Mesenchymal stem cell (in vitro differentiated cells and primary cell): ENCODE data around the gene ABCA1.
"Not testable (repeated sequence)": the region's sequence is repeated elsewhere in the genome, so short reads cannot be mapped to it uniquely, and the experiment has no call there.

Source experiments
- DNase-seq: peaks from one replicate; pipeline ENCODE4 v3.0.0-alpha.2; 2013
- H2AFZ ChIP-seq: one replicate; pipeline ENCODE4 v1.6.1; 2013; ENCODE audit warnings: low read depth, mild to moderate bottlenecking, control low read depth, inconsistent platforms, low read length, moderate library complexity
- H2AK5ac ChIP-seq: 2 replicates; pipeline ENCODE4 v1.6.1; 2013; ENCODE audit warnings: low read length, moderate library complexity, mild to moderate bottlenecking, inconsistent platforms; ENCODE audit not compliant: severe bottlenecking
- H2BK120ac ChIP-seq: one replicate; pipeline ENCODE4 v1.6.1; 2013; ENCODE audit warnings: low read depth, mild to moderate bottlenecking, inconsistent platforms, low read length, moderate library complexity
- H2BK12ac ChIP-seq, 2 experiments: one replicate each; pipeline ENCODE4 v1.6.1; 2013; ENCODE audit warnings: inconsistent platforms in 2 of 2, low read length in 2 of 2, mild to moderate bottlenecking in 2 of 2, moderate library complexity in 2 of 2, control low read depth in 1 of 2
- H2BK15ac ChIP-seq: one replicate; pipeline ENCODE4 v1.6.1; 2013; ENCODE audit warnings: mild to moderate bottlenecking, low read depth, inconsistent platforms; ENCODE audit not compliant: poor library complexity, severe bottlenecking
- H2BK5ac ChIP-seq: 2 replicates; pipeline ENCODE4 v1.6.1; 2013; ENCODE audit warnings: low read depth, mild to moderate bottlenecking, low read length, control low read depth, inconsistent platforms; ENCODE audit not compliant: poor library complexity, severe bottlenecking
- H3K14ac ChIP-seq, 2 experiments: one replicate each; pipeline ENCODE4 v1.6.1; 2013; ENCODE audit warnings: inconsistent platforms in 2 of 2, low read length in 2 of 2, control low read depth in 1 of 2, mild to moderate bottlenecking in 1 of 2, moderate library complexity in 1 of 2
- H3K18ac ChIP-seq, 2 experiments: one replicate each; pipeline ENCODE4 v1.6.1; 2013; ENCODE audit warnings: inconsistent platforms in 2 of 2, low read length in 2 of 2, control low read depth in 1 of 2, low read depth in 1 of 2, mild to moderate bottlenecking in 1 of 2
- H3K23ac ChIP-seq, 2 experiments: one replicate each; pipeline ENCODE4 v1.6.1; 2013; ENCODE audit warnings: inconsistent platforms in 2 of 2, low read length in 2 of 2, mild to moderate bottlenecking in 2 of 2, moderate library complexity in 2 of 2, control low read depth in 1 of 2
- H3K27ac ChIP-seq: 2 replicates; pipeline ENCODE4 v1.5.1; 2013; ENCODE audit warnings: mild to moderate bottlenecking, moderate library complexity, low read length, control low read depth, inconsistent platforms; ENCODE audit not compliant: poor library complexity, severe bottlenecking
- H3K27me3 ChIP-seq, 2 experiments: 2 replicates each; pipeline versions ENCODE4 v1.6.1 to v1.7.0; 2013; ENCODE audit warnings: low read length in 2 of 2, mild to moderate bottlenecking in 2 of 2, moderate library complexity in 2 of 2, control low read depth in 1 of 2, inconsistent platforms in 1 of 2; ENCODE audit not compliant: control insufficient read depth in 1 of 2, insufficient read depth in 1 of 2
- H3K36me3 ChIP-seq, 2 experiments: 2 replicates each; pipeline versions ENCODE4 v1.6.1 to v1.7.0; 2013; ENCODE audit warnings: low read length in 2 of 2, control low read depth in 1 of 2, inconsistent platforms in 1 of 2, low read depth in 1 of 2, mild to moderate bottlenecking in 1 of 2; ENCODE audit not compliant: insufficient read depth in 2 of 2, control insufficient read depth in 1 of 2
- H3K4ac ChIP-seq, 2 experiments: one replicate each; pipeline ENCODE4 v1.6.1; 2013; ENCODE audit warnings: inconsistent platforms in 2 of 2, low read length in 2 of 2, mild to moderate bottlenecking in 2 of 2, moderate library complexity in 2 of 2, control low read depth in 1 of 2, low read depth in 1 of 2
- H3K4me1 ChIP-seq: 2 replicates; pipeline ENCODE4 v1.6.1; 2013; ENCODE audit warnings: low read depth, low read length, control low read depth; ENCODE audit not compliant: control insufficient read depth, insufficient read depth
- H3K4me2 ChIP-seq: 2 replicates; pipeline ENCODE4 v1.6.1; 2013; ENCODE audit warnings: low read length, mild to moderate bottlenecking, inconsistent platforms; ENCODE audit not compliant: poor library complexity, severe bottlenecking
- H3K4me3 ChIP-seq, 2 experiments: 2 replicates each; pipeline versions ENCODE4 v1.5.1 to v1.7.0; 2013; ENCODE audit warnings: low read length in 2 of 2, mild to moderate bottlenecking in 2 of 2, control low read depth in 1 of 2, low read depth in 1 of 2; ENCODE audit not compliant: insufficient read depth in 1 of 2
- H3K79me1 ChIP-seq: replicated peaks from 2 replicates; pipeline ENCODE4 v1.6.1; 2013; ENCODE audit warnings: mild to moderate bottlenecking, control low read depth, low read length, inconsistent platforms; ENCODE audit not compliant: poor library complexity, severe bottlenecking
- H3K9ac ChIP-seq: 2 replicates; pipeline ENCODE4 v1.7.0; 2013; ENCODE audit warnings: mild to moderate bottlenecking, low read length, moderate library complexity
- H3K9me3 ChIP-seq: 2 replicates; pipeline ENCODE4 v1.7.0; 2013; ENCODE audit warnings: mild to moderate bottlenecking, low read length; ENCODE audit not compliant: control insufficient read depth
- H4K8ac ChIP-seq: one replicate; pipeline ENCODE4 v1.6.1; 2013; ENCODE audit warnings: inconsistent platforms, mild to moderate bottlenecking, low read length, moderate library complexity
- H4K91ac ChIP-seq: one replicate; pipeline ENCODE4 v1.6.1; 2013; ENCODE audit warnings: mild to moderate bottlenecking, low read length, inconsistent platforms
- WGBS: methylation state at CpG from one replicate; pipeline ENCODE4 v1.1.7; 2013; ENCODE audit warnings: mixed read lengths; 5-methylcytosine and 5-hydroxymethylcytosine counted together

Gene ABCA1

DNA sequence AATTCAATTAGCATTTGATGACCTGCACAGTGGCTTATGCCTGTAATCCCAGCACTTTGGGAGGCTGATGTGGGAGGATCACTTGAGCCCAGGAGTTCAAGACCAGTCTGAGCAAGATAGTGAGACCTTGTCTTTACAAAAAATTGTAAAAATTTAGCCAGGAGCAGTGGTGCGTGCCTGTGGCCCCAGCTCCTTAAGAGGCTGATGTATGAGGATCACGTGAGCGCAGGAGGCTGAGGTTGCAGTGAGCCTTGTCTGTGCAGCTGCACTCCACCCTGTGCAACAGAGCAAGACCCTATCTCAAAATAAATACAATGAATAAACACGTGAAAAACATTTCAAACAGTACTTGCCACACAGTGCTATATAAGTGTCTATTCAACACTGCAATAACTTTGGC, 4.2 kb downstream of the ABCA1 start:
- Histone ChIP-seq H3K14ac (no peak overlapping the region), H4K8ac (no peak overlapping the region), H3K9me3 (no peaks in the 10 kb centered on the region), H3K79me1 (peaks cover 4% of the 10 kb centered on the region), H3K9ac (peak overlapping the region; percentile 44), H3K18ac (no peak overlapping the region), H3K4me2 (no peak overlapping the region), H2BK120ac (no peak overlapping the region), H3K4ac (no peak overlapping the region), H3K36me3 (peaks cover 0 to 4% of the 10 kb centered on the region in 2 experiments), H3K4me1 (peaks cover 2% of the 10 kb centered on the region), H3K23ac (no peak overlapping the region), H3K27ac (no peak overlapping the region), H2AK5ac (no peak overlapping the region), H2AFZ (no peak overlapping the region), H2BK15ac (no peak overlapping the region), H3K4me3 (no peak overlapping the region), H2BK12ac (no peak overlapping the region), H4K91ac (no peak overlapping the region), H3K27me3 (no peaks in the 10 kb centered on the region), H2BK5ac (no peak overlapping the region)
- no peak for DNase-seq
- 96% methylated on average over 4 of the region's 4 CpGs for WGBS

DNA sequence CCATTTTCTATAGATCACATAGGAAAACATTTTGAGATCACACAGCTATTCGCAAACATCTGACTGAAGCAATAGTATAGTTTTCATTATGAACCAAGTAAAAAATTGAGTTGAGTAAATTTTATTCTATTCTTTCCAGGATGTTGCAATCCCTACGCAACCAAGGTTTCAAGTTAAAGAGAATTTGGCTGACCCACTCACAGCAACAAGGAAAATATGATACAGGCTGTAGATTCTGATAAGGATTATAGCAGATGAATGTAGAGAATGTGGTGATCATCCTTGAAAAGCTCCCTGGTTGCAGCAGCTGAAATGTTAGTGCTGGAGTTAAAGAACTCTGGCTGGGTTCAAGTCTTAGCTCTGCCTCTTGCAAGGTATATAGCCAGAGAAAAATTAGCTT, 4.7 kb downstream of the ABCA1 start:
- no peak for DNase-seq

DNA sequence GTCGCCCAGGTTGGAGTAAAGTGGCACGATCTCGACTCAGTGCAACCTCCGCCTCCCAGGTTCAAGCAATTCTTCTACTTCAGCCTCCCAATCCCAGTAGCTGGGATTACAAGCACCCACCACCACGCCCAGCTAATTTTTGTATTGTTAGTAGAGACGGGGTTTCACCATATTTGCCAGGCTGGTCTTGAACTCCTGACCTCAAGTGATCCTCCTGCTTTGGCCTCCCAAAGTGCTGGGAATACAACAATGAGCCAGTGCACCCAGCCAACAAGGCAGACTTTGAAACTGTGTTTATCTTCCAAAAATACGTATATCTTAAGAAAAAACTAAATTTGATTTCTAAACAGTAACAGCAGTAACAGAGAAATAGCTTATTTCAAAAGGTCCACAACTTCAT, 5.2 kb downstream of the ABCA1 start:
- H2BK12ac ChIP-seq, H3K4ac ChIP-seq, H4K8ac ChIP-seq, H3K4me2 ChIP-seq, H3K18ac ChIP-seq, H3K4me3 ChIP-seq, H3K9me3 ChIP-seq, H2BK5ac ChIP-seq, H2BK120ac ChIP-seq, H3K79me1 ChIP-seq, H3K36me3 ChIP-seq, DNase-seq, H2AFZ ChIP-seq, H3K23ac ChIP-seq, H4K91ac ChIP-seq, H3K14ac ChIP-seq, H3K4me1 ChIP-seq, H2AK5ac ChIP-seq, H3K27me3 ChIP-seq, H3K27ac ChIP-seq, H2BK15ac ChIP-seq: not testable (repeated sequence)
- WGBS, result 93% methylated on average over 6 of the region's 7 CpGs
- peak overlapping the region; percentile 44 for H3K9ac ChIP-seq

More for the DNA sequence above, 4.7 kb downstream of the ABCA1 start:
- H3K14ac ChIP-seq, result no peak overlapping the region
- no peak overlapping the region for H3K27ac ChIP-seq
- H3K9ac ChIP-seq, result peak overlapping the region; percentile 44
- no peaks in the 10 kb centered on the region for H3K9me3 ChIP-seq
- no peak overlapping the region for H4K8ac ChIP-seq
- H2AFZ ChIP-seq, result no peak overlapping the region
- H3K4me3 ChIP-seq, result no peak overlapping the region
- H2BK12ac ChIP-seq, result no peak overlapping the region
- no peak overlapping the region for H3K18ac ChIP-seq
- H3K36me3 ChIP-seq, result peaks cover 0 to 4% of the 10 kb centered on the region in 2 experiments
- H4K91ac ChIP-seq, result no peak overlapping the region
- H3K4me2 ChIP-seq, result no peak overlapping the region
- no peak overlapping the region for H3K23ac ChIP-seq
- H2AK5ac ChIP-seq, result no peak overlapping the region
- no peak overlapping the region for H2BK120ac ChIP-seq
- no peak overlapping the region for H2BK5ac ChIP-seq
- no peak overlapping the region for H3K4ac ChIP-seq
- no peaks in the 10 kb centered on the region for H3K27me3 ChIP-seq
- peaks cover 2% of the 10 kb centered on the region for H3K4me1 ChIP-seq
- WGBS, result 100% methylated on average over 1 of the region's 2 CpGs
- no peak overlapping the region for H2BK15ac ChIP-seq
- H3K79me1 ChIP-seq, result peaks cover 4% of the 10 kb centered on the region

DNA sequence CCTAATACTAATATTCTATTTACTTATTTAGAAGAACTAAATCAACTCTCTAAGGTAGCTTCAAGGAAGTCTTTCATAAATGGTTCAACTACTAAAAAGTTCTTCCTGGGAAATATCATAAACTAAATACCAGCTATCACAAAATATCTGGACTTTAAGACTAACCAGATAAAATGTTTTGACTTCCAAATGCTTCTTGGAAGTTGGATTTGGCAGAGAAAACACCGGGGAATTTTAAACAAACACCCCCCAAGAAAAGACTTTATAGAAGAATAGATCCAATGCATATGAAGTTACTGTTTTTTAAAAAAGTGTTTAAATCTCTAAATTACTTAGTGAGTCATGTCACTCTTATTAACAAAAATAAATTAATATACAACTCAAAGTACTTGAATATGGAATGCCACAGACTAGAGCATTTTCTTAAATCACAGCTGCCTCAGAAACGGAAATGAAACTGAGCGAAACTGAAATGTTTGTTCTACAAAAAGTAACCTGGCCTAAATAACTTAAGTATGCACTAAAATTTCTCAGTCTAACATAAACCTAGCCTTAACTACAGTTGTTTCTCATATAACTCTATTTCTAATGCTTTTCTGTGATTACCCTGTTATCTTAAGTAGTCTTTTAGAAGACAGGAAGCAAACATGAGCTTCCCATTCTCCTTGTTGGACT, 6.8 kb downstream of the ABCA1 start:
- no peak for DNase-seq
- H4K8ac ChIP-seq, result no peak overlapping the region
- H3K18ac ChIP-seq, result no peak overlapping the region
- H2BK15ac ChIP-seq, result no peak overlapping the region
- H3K79me1 ChIP-seq, result peaks cover 4% of the 10 kb centered on the region
- H3K27me3 ChIP-seq, result no peaks in the 10 kb centered on the region
- H3K9ac ChIP-seq, result peak overlapping the region; percentile 69
- no peak overlapping the region for H4K91ac ChIP-seq
- H2BK5ac ChIP-seq, result no peak overlapping the region
- peaks cover 0 to 4% of the 10 kb centered on the region in 2 experiments for H3K36me3 ChIP-seq
- H2AFZ ChIP-seq, result no peak overlapping the region
- H3K4me3 ChIP-seq, result peak overlapping the region in 1 of 2 experiments; percentile 13
- no peaks in the 10 kb centered on the region for H3K9me3 ChIP-seq
- no peak overlapping the region for H2BK12ac ChIP-seq
- H3K4me2 ChIP-seq, result no peak overlapping the region
- no peak overlapping the region for H2BK120ac ChIP-seq
- 97% methylated on average over 2 of the region's 3 CpGs for WGBS
- H3K14ac ChIP-seq, result no peak overlapping the region
- no peak overlapping the region for H3K4ac ChIP-seq
- no peak overlapping the region for H3K27ac ChIP-seq
- H3K4me1 ChIP-seq, result peaks cover 2% of the 10 kb centered on the region
- H3K23ac ChIP-seq, result no peak overlapping the region
- H2AK5ac ChIP-seq, result no peak overlapping the region
